ENCODE measurements around the gene CARD10. TPM values are rescaled to one million over a fixed set of nuclear protein-coding genes. Genes with fewer than 3 reads are reported as not detected.

The CARD10 gene
- polyA plus RNA-seq, 1 of the 3 experiments (the other 2 are of a cell fraction) = 14.5 TPM

- TF ChIP-seq ZBTB33 (IDR thresholded peaks at IDR 0.05; ENCODE audit: borderline replicate concordance, low read depth) (no peak), RFX5 (IDR thresholded peaks at IDR 0.05; ENCODE audit: low read length) (no peak), CHD2 (IDR thresholded peaks at IDR 0.05; ENCODE audit: low read length, partially characterized antibody) (no peak), RXRA (IDR thresholded peaks at IDR 0.05; ENCODE audit: borderline replicate concordance, low read depth) (no peak)
Measured at GRCh38 chr22:37483050-37483449, 36.2 kb downstream of the CARD10 start (continued).

GRCh38 chr22:37482244-37482643, 37.0 kb downstream of the CARD10 start:
- Histone ChIP-seq H4K20me1 (ENCODE audit: insufficient read depth) (no peaks in the 10 kb centered on the region), H3F3A (replicated peaks; ENCODE audit: insufficient read depth) (peaks cover 3% of the 10 kb centered on the region), H3K9me3 (no peaks in the 10 kb centered on the region), H3K9ac (no peak overlapping the region), H2AFZ (ENCODE audit: low read depth) (no peak overlapping the region), H3K9me2 (no peaks in the 10 kb centered on the region), H3K4me1 (ENCODE audit: control insufficient read depth in 1 of 2, insufficient read depth in 2 of 2, low read depth in 1 of 2, low read length in 1 of 2) (peaks cover 0 to 10% of the 10 kb centered on the region in 2 experiments; a peak in 1 of 4 replicates), H3K79me2 (ENCODE audit: insufficient read depth) (no peaks in the 10 kb centered on the region), H3K27me3 (ENCODE audit: insufficient read depth) (no peaks in the 10 kb centered on the region), H3K27ac (ENCODE audit: low read depth in 2 of 2, low read length in 1 of 2) (no peak overlapping the region), H3K4me2 (no peak overlapping the region), H3K36me3 (replicated peaks in 1 of 2; ENCODE audit: control insufficient read depth in 1 of 2, insufficient read depth in 2 of 2, low read length in 1 of 2) (no peaks in the 10 kb centered on the region), H3K4me3 (ENCODE audit: low read depth in 2 of 2, low read length in 1 of 2) (no peak overlapping the region)
- ChIA-PET CTCF (interaction anchor here (1.3 to 4.0 kb wide), 2 partner anchors 10 kb away, joined by 7 to 22 read pairs; no protein-coding TSS in a partner anchor), POLR2A (interaction anchor here (0.6 kb wide), 1 partner anchor 197 kb away, joined by 4 read pairs; no protein-coding TSS in a partner anchor)
- WGBS (ENCODE audit: low lambda C conversion rate) = 85% methylated on average over 9 of the region's 9 CpGs
- no peak for DNase-seq
- TF ChIP-seq MAX (IDR thresholded peaks at IDR 0.05; ENCODE audit: low read depth) = no peak
- TF ChIP-seq SIN3A (IDR thresholded peaks at IDR 0.05; ENCODE audit: borderline replicate concordance, low read depth, low read length) = no peak
- TF ChIP-seq NRF1 (IDR thresholded peaks at IDR 0.05; ENCODE audit: low read depth, low read length) = no peak
- no peak for TF ChIP-seq ZBTB33 (IDR thresholded peaks at IDR 0.05; ENCODE audit: borderline replicate concordance, low read depth)

GRCh38 chr22:37481347-37481907, 37.8 kb downstream of the CARD10 start:
- Histone ChIP-seq H3F3A (replicated peaks; ENCODE audit: insufficient read depth) (no peaks in the 10 kb centered on the region), H3K4me1 (ENCODE audit: control insufficient read depth in 1 of 2, insufficient read depth in 2 of 2, low read depth in 1 of 2, low read length in 1 of 2) (peaks cover 0 to 5% of the 10 kb centered on the region in 2 experiments; a peak in 1 of 4 replicates), H3K4me3 (ENCODE audit: low read depth in 2 of 2, low read length in 1 of 2) (no peak overlapping the region), H4K20me1 (ENCODE audit: insufficient read depth) (no peaks in the 10 kb centered on the region), H3K36me3 (replicated peaks in 1 of 2; ENCODE audit: control insufficient read depth in 1 of 2, insufficient read depth in 2 of 2, low read length in 1 of 2) (no peaks in the 10 kb centered on the region), H3K4me2 (no peak overlapping the region), H3K9me2 (no peaks in the 10 kb centered on the region), H2AFZ (ENCODE audit: low read depth) (no peak overlapping the region), H3K79me2 (ENCODE audit: insufficient read depth) (no peaks in the 10 kb centered on the region), H3K27me3 (ENCODE audit: insufficient read depth) (no peaks in the 10 kb centered on the region), H3K27ac (ENCODE audit: low read depth in 2 of 2, low read length in 1 of 2) (no peak overlapping the region), H3K9me3 (no peaks in the 10 kb centered on the region), H3K9ac (no peak overlapping the region)
- CTCF ChIA-PET = interaction anchor here (4.0 kb wide), 1 partner anchor 9 kb away, joined by 22 read pairs; no protein-coding TSS in a partner anchor
- POLR2A ChIA-PET = no interaction called here
- DNase-seq = no peak
- 88% methylated on average over 7 of the region's 12 CpGs for WGBS (ENCODE audit: low lambda C conversion rate)
- no peak for TF ChIP-seq RFX5 (IDR thresholded peaks at IDR 0.05; ENCODE audit: low read length)
- no peak for TF ChIP-seq ELF1 (IDR thresholded peaks at IDR 0.05)
- no peak for TF ChIP-seq IRF3 (IDR thresholded peaks at IDR 0.05; ENCODE audit: low read depth, low read length)
- no peak for TF ChIP-seq MXI1 (IDR thresholded peaks at IDR 0.05; ENCODE audit: low read depth, low read length)
- TF ChIP-seq JUND (IDR thresholded peaks at IDR 0.05) = no peak
- TF ChIP-seq GABPA (IDR thresholded peaks at IDR 0.05; ENCODE audit: low read depth) = no peak
- TF ChIP-seq MAX (IDR thresholded peaks at IDR 0.05; ENCODE audit: low read depth) = no peak
- TF ChIP-seq POLR2AphosphoS5 (IDR thresholded peaks at IDR 0.05; ENCODE audit: low read depth, low read length) = no peak
- no peak for TF ChIP-seq TAF1 (IDR thresholded peaks at IDR 0.05; ENCODE audit: borderline replicate concordance, low read depth, low read length)
- TF ChIP-seq SMC3 (IDR thresholded peaks at IDR 0.05; ENCODE audit: low read depth, low read length) = no peak
- no peak for TF ChIP-seq CTCF (IDR thresholded peaks at IDR 0.05)
- TF ChIP-seq RXRA (IDR thresholded peaks at IDR 0.05; ENCODE audit: borderline replicate concordance, low read depth) = no peak
- TF ChIP-seq TEAD4 (IDR thresholded peaks at IDR 0.05; ENCODE audit: borderline replicate concordance, insufficient read depth) = no peak

Measured in SK-N-SH (cell line).